ENCODE results near the gene KIAA1217.
"Not testable (repeated sequence)": the region's sequence is repeated elsewhere in the genome, so short reads cannot be mapped to it uniquely, and the experiment has no call there.

The KIAA1217 gene

GRCh38 chr10:24333736-24334135, 124.8 kb downstream of the KIAA1217 start:
- no peak for TF ChIP-seq CTCF (IDR thresholded peaks at IDR 0.05; ENCODE audit: borderline replicate concordance, insufficient read depth, low read depth, low read length)
- H3K4me3 ChIP-seq (ENCODE audit: low read depth, low read length) = no peak overlapping the region

DNA sequence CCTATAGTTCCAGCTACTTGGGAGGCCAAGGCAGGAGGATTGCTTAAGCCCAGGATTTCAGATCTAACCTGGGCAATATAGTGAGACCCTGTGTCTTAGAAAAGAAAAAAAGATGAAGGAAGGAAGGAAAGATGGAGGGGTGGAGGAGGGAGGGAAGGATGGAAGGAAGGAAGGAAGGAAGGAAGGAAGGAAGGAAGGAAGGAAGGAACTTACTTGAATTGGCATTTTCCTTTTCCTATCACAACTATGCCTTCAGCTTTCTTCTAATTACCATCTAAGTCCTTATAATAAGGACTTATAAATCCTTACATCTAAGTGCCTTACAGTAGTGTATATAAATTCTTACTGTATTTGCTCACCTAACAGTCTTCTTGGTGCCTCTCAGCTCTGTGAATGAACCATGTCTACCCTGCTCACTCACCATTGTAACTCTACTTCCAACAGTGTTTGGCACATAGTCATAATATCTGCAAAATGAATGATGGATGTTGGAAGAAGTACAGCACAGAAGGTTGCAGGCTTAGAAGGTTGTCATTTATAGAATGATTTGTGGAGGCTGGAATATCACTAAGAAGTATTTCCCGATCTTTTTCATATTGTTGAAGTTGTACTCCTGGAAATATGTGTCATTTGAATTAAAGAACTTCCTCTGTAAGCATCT, 125.5 kb downstream of the KIAA1217 start:
- no peak for TF ChIP-seq CTCF (IDR thresholded peaks at IDR 0.05; ENCODE audit: borderline replicate concordance, insufficient read depth, low read depth, low read length)
- H3K4me3 ChIP-seq (ENCODE audit: low read depth, low read length) = no peak overlapping the region

DNA sequence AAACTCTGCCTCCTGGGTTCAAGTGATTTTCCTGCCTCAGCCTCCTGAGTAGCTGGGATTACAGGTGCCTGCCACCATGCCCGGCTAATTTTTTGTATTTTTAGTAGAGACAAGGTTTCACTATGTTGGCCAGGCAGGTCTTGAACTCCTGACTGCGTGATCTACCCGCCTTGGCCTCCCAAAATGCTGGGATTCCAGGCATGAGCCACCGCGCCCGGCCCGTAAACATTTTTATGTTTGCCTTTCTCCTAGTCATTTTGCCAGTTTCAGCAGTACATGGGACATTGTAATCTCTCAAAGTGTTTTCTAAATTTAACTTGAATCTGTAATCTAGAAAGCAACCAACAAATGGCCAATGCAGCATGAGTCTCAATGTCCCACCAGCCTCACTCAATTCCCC, 128.8 kb downstream of the KIAA1217 start:
- H3K4me3 ChIP-seq (ENCODE audit: low read depth, low read length) = not testable (repeated sequence)

DNA sequence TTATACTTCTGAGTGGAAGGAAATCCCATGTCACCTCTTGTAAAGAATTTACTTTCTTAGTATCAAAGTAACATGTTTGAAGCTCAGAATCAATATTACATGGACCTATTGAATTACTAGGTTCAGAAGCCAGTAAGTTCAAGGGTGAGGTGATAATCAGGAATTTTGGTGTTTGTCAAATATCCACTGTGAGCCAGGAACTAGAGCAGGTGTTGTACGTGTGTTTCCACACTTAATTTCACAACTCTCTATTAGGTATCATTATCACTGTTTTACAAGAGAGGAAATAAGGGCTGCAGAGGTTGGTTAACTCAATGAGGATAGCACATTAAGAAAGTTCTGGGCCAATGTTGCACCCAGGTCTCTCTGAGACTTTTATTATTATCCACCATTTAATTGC, 130.4 kb downstream of the KIAA1217 start:
- no peak for TF ChIP-seq CTCF (IDR thresholded peaks at IDR 0.05; ENCODE audit: borderline replicate concordance, insufficient read depth, low read depth, low read length)
- no peak overlapping the region for H3K4me3 ChIP-seq (ENCODE audit: low read depth, low read length)

GRCh38 chr10:24340446-24340845, 131.5 kb downstream of the KIAA1217 start:
- no peak overlapping the region for H3K4me3 ChIP-seq (ENCODE audit: low read depth, low read length)
- TF ChIP-seq CTCF (IDR thresholded peaks at IDR 0.05; ENCODE audit: borderline replicate concordance, insufficient read depth, low read depth, low read length) = no peak

DNA sequence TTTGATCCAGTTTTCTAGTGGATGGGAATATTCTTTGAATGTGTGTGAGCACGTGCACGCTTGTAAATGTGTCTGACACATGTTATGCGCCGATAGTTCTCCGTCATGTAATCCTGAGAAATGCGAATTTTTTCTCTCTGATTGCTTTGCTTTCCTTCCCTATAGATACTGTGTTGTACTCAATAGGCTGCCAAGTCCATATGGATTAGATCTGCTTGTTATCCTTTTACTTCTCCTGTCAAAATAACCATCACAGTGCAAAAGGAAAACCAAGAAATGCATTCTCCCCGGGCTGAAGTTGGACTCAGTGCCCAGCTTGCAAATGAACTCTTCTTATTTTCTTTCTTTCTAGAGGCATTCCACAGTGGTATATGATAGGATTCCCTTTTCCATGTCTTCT, 131.9 kb downstream of the KIAA1217 start:
- no peak overlapping the region for H3K4me3 ChIP-seq (ENCODE audit: low read depth, low read length)
- no peak for TF ChIP-seq CTCF (IDR thresholded peaks at IDR 0.05; ENCODE audit: borderline replicate concordance, insufficient read depth, low read depth, low read length)

DNA sequence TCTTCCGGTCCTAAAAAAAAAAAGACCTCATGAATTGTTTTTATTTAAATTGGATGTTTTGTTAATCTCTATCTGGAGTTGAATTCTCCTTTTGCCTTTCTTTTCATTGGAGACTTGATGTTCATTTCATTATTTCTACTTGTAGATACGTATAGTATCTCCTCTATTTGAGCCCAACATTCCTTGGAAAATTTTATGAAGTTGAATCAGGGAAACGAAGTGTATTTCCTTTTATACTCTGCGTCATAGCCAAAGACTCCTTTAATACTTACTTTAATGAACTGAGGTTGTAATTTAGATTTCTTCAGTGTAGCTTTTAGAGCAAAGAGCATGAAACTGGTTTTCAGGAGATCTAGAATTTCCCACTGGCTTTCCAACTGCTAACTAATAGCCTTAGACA, 132.4 kb downstream of the KIAA1217 start:
- H3K4me3 ChIP-seq (ENCODE audit: low read depth, low read length) = no peak overlapping the region
- TF ChIP-seq CTCF (IDR thresholded peaks at IDR 0.05; ENCODE audit: borderline replicate concordance, insufficient read depth, low read depth, low read length) = no peak

- TF ChIP-seq CTCF (IDR thresholded peaks at IDR 0.05; ENCODE audit: borderline replicate concordance, insufficient read depth, low read depth, low read length) = no peak
- no peak overlapping the region for H3K4me3 ChIP-seq (ENCODE audit: low read depth, low read length)
Measured at GRCh38 chr10:24341897-24342296, 133.0 kb downstream of the KIAA1217 start.

Data from GM12875 (cell line).